RPMI7951 (cell line): ENCODE data around the gene AGER. TPM values are rescaled to one million over a fixed set of nuclear protein-coding genes. Genes with fewer than 3 reads are reported as not detected.
"Not testable (repeated sequence)": the region's sequence is repeated elsewhere in the genome, so short reads cannot be mapped to it uniquely, and the experiment has no call there.

Experiments used
- DNase-seq: peaks from one replicate; pipeline ENCODE4 v3.0.0-alpha.2; 2012; ENCODE audit warnings: low read depth
- total RNA-seq: library from RNA; depleted of rRNA; stranded (reverse); fragments of >200 nt; shearing (Covaris generic); gene quantifications from 2 replicates; pipeline ENCODE4 v1.2.3, GENCODE V29; 2014; rRNA removed

The AGER gene
- total RNA-seq, 1 experiment from 2014 or later = 1.6 TPM

DNA sequence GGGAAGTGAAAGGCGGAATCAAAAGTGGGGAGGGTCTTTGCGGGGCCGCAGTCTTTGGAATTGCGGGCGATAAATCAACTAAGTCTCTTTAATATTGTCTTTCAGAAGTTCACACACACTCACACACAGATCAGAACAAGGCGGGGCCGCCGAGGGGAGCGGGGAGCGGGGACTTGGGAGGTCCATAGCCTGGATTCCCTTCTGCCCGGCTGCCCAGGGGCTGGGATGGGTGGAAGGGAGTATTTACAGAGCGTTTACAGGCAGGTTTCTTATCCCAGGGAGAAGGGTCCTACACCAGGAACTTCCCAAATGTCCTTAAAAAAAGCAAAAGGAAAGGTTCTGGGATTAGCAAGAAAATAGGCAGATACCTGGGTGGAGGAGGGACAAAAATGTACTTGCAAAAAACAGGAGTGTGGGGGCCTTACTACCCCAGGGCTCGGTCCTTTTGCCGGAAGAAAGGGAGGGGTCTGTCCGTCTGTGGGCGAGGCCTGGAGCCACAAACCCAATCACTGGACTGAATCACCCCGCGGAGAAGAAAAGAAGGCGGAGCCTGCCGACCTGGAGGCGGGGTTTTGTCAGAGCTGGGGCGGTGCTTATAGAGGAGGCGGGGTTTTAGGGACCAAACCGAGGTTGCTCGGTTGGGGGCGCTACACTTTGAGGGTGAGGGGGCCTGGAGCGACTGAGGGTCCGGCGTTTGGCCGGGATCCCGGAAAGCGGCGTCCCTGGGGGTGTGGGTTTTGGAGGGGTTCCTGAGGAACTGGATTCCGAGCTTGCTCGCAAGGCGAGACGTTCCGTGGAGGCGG lies 35.6 kb downstream of the AGER start:
- DNase-seq = peak; percentile 79

DNA sequence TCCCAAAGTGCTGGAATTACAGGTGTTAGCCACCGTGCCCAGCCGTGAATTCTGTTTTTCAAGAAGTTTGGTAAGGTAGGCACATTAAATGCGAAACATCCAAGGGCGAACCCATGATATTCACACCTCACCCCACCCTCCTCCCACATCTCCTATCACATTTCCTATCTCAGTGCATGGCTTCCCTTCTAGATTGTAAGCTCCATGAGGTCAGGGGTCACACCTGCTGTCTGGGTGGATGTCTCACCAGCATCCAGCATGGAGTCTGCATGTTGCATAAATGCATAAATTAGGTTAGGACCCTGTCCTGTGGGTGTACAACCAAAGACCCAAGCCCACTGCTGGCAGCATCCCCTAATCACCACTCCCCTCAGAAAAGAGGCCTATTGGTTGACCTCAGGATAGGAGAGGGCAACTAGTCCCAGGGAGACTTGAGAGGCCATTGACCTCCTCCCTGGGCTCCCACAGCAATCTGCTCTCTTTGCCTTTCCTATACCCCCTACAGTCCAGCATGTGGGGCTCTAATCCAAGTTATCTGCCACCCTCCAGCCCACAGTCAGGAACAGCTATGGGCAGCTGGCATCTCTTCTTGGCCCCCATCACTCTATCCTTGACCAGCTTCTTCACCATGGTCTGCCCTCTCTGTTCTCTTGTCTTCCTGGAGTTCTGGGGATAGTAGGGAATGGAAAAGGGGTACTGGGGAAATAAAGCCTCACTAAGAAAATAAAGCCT lies 36.5 kb downstream of the AGER start:
- DNase-seq = no peak

DNA sequence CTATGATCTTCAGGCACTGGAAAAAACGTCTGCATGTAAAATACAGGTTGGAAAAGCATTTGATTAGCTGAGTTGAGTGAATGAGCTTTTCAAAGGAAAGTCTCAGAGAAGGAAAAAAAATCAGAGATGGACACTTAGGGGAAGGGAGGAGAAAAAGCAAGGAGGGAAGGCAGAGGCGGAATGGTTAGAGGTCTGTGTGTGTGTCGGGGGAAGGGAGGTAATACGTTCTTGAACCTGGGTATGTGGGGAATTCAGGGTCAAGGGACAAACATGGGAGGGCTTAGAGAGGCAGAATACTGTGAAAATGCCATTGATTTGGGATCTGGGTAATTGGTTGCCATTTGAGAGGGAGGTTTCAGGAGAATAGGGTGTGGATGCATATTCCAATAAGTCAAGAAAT lies 37.4 kb downstream of the AGER start:
- no peak for DNase-seq

DNA sequence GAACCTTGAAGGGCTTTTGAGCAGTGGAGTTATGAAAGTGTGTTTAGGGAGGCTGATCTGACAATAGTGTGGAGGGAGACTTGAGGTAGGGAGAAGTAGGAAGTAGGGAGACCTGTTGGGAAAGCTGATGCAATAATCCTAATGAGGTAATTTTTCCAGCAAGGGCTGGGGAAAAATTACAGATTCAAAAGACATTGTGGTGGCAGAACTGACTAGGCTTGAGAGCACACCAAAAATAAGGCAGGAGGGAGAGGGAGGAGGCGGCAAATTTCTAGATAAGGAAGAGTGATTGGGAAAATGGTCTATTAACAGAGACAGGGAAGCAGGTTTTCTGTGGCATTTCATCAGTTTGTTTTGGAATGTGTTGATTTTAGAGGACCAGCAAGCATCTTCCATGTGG lies 37.8 kb downstream of the AGER start:
- DNase-seq = no peak

DNA sequence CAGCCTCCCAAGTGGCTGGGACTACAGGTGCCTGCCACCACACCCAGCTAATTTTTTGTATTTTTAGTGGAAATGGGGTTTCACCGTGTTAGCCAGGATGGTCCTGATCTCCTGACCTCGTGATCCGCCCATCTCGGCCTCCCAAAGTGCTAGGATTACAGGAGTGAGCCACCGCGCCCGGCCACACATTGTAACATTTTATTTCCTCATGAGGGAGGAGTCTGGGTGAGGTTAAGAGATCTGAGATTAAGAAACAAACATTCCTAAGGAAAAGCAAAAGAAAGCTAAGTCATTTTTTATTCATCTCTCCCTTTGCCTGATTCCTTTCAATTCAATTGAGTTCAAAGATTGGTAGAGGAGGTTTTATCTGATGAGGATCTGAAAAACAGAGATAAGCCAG lies 39.8 kb downstream of the AGER start:
- DNase-seq = not testable (repeated sequence)

DNA sequence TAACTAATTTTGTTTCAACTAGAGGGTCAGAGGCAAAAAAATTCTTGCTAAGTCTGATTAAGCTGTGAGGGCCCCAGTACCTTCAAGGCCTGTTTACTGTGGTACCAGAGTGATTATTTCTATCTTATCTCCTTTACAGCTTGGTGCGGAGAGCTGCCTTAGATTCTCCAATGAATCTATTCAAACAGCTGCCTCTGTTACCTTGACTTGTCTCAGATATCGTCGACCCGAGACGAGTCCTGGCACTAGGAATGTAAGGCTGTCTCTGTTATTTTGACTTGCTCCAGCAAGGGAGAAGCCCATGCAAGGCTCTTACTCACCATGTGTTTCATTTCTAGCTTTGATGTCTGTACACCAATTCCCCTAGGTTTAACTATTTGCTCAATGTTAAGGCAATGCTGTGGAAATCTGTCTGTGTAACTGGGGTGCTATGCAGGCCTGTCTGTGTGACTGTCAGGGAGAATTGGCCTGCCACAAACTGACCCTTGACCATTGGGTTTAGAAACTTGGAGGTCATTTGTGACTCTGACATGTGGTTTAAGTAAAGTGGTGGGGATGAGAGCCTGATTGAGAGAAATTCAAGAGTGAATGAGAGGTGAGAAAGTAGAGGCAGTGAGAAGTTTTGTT lies 43.5 kb downstream of the AGER start:
- no peak for DNase-seq

DNA sequence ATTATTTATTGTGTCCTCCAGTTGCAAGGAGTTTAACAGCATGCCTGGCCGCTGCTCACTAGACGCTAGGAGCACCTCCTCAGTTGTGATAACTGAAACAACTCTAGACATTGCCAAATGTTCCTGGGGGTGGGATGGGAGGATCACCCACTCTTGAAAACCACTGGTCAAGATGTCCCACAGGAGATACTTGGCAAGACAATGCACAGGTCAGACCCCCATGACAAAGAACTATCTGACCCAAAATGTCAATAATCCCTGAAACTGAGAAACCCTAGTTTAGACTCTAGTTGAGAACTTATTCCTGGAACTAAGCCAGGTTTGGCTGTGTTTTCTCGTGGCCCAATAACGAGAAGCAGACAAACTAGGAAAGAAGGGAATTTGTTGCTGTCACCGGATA lies 44.5 kb downstream of the AGER start:
- DNase-seq = no peak

DNA sequence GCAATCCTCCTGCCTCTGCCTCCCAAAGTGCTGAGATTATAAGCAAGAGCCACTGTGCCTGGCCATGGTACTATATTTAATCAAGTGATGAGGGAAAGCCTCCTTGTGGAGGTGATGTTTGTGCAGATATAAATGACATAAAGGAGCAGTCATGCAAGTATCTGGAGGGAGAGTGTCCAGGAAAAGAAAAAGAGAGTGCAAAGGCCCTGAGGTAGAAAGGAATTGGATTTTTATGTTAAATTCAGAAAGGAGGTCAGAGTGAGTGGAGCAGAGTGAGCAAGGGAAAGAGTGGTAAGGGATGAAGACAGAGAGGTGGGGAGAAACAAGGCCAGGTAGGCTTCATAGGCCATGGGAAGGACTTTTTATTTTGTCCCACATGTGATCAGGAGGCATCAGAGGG lies 46.6 kb downstream of the AGER start:
- DNase-seq = no peak

DNA sequence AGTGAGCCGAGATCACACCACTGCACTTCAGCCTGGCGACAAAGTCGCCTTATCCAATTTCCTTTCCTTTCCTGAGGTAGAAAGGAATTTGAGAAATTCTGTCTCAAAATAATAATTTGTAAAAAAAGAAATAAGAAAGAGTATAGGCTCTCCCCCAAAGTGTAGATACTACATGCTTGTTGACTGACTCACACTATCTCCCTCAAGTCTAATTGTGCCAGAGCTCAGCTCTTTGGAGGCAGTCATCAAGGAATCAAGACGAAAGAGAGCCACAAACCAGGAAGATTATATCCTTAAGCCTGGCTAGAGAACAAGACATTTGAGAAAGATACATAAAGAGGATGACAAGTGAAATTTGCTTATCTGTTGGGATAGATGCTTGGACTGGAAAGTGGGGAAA lies 50.3 kb downstream of the AGER start:
- DNase-seq = no peak

DNA sequence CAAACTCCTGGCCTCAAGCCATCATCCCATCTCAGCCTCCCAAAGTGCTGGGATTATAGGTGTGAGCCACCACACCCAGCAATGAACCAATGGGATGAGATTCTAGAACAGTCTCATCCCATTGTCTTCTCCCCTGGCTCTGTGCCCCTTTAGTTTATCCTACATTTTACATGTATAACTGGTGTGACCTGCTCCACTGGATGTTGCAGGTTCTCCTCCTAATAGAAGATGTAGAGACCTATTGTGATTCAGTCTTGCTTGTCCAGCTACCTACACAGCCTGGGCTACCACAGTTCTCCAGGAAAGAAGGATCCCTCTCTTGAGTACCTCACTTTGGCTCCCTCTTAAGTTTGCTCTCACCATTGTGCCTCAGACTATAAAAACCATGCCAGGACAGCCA lies 51.9 kb downstream of the AGER start:
- DNase-seq = no peak

DNA sequence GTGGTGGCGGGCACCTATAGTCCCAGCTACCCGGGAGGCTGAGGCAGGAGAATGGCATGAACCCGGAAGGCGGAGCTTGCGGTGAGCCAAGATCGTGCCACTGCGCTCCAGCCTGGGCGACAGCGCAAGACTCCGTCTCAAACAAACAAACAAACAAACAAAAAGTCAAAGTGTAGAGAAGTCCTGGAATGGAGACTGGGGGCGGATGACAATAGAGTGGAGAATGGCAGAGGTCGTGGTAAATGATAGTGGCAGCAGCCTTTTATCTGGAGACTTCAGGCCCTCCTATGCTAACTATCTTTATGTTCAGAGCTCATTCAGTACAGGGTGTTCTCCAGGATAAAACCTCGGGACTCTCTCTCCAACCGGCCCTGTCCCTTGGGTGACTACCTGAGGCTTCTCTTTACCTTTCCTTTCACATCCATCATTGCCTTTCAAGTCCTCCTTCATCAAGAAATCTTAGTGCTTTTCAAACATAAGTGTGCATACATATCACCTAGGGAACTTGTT lies 52.6 kb downstream of the AGER start:
- no peak for DNase-seq

Other genes with a start within 250 kb of the AGER start
- 0.72 and 1.8 TPM in 2 replicates for gene CFB, start 238.2 kb downstream of the AGER start, total RNA-seq
- 235 and 246 TPM in 2 replicates for gene NELFE, start 225.3 kb downstream of the AGER start, total RNA-seq
- 30.4 and 36.5 TPM in 2 replicates for gene SKIC2, start 225.1 kb downstream of the AGER start, total RNA-seq
- 21.0 and 27.8 TPM in 2 replicates for gene DXO, start 212.1 kb downstream of the AGER start, total RNA-seq
- 0.96 and 1.3 TPM in 2 replicates for gene C4A, start 202.2 kb downstream of the AGER start, total RNA-seq
- 0.68 and 0.72 TPM in 2 replicates for gene C4B, start 169.5 kb downstream of the AGER start, total RNA-seq
- gene CYP21A2, start 145.8 kb downstream of the AGER start, total RNA-seq = not detected in 2 replicates
- 0.12 and 0.20 TPM in 2 replicates for gene TNXB, start 74.9 kb downstream of the AGER start, total RNA-seq
- gene ATF6B, start 56.0 kb downstream of the AGER start, total RNA-seq = 20.5 and 23.5 TPM in 2 replicates
- gene FKBPL, start 54.0 kb downstream of the AGER start, total RNA-seq = 14.5 and 15.2 TPM in 2 replicates
- 0.49 TPM in 1 of 2 replicates, not detected in the other for gene PRRT1, start 32.3 kb downstream of the AGER start, total RNA-seq
- gene PPT2, start 30.1 kb downstream of the AGER start, total RNA-seq = 22.9 and 25.1 TPM in 2 replicates
- 0.59 and 2.8 TPM in 2 replicates for gene EGFL8, start 19.7 kb downstream of the AGER start, total RNA-seq
- gene AGPAT1, start 8.2 kb downstream of the AGER start, total RNA-seq = 59.4 and 82.3 TPM in 2 replicates
- 106 and 113 TPM in 2 replicates for gene RNF5, start 5.8 kb downstream of the AGER start, total RNA-seq
- gene PBX2, start 5.9 kb upstream of the AGER start, total RNA-seq = 14.4 and 15.7 TPM in 2 replicates
- 4.1 and 5.8 TPM in 2 replicates for gene GPSM3, start 8.4 kb upstream of the AGER start, total RNA-seq
- 2.6 and 4.8 TPM in 2 replicates for gene NOTCH4, start 39.8 kb upstream of the AGER start, total RNA-seq
- not detected in 2 replicates for gene TSBP1, start 187.7 kb upstream of the AGER start, total RNA-seq
- not detected in 2 replicates for gene BTNL2, start 222.9 kb upstream of the AGER start, total RNA-seq